ENCODE measurements around the gene RFX4.

Gene RFX4

DNA sequence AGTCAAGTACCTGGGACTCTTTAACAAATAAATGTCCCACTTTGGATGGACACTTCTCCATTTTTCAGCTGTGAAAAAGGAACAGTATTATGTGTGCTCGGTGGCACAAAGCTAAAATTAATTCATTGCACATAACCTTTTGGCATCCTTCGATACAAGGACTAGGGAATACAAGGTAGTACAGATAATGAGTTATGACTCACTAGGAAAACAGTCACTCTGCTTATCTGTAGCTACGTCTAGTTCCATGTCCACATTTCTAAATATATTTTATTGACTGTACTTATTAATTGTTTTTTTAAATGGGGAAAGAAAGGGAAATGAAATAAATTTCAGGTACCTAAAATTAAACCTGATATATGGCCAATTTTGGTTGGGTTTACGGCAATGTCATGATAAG, 156.5 kb downstream of the RFX4 start:
- Histone ChIP-seq H3K27me3 (replicated peaks; ENCODE audit: insufficient read depth, low read length) (no peaks in the 10 kb centered on the region), H4K20me1 (ENCODE audit: insufficient read depth, low read length) (no peaks in the 10 kb centered on the region), H3K27ac (ENCODE audit: low read length) (no peak overlapping the region), H3F3A (ENCODE audit: insufficient read depth, low read length) (no peaks in the 10 kb centered on the region), H3K4me1 (ENCODE audit: low read length) (no peaks in the 10 kb centered on the region), H3K36me3 (replicated peaks; ENCODE audit: insufficient read depth, low read length) (no peaks in the 10 kb centered on the region), H2AFZ (ENCODE audit: low read length) (no peak overlapping the region), H3K4me3 (ENCODE audit: low read length) (no peak overlapping the region), H3K9me2 (replicated peaks; ENCODE audit: insufficient read depth, low read length) (no peaks in the 10 kb centered on the region), H3K9me3 (replicated peaks; ENCODE audit: insufficient read depth, low read length) (no peaks in the 10 kb centered on the region), H3K9ac (ENCODE audit: low read length) (no peak overlapping the region), H3K4me2 (ENCODE audit: low read depth, low read length) (no peak overlapping the region), H3K79me2 (ENCODE audit: low read length) (no peaks in the 10 kb centered on the region)
- DNase-seq = no peak
- TF ChIP-seq EZH2 (optimal IDR thresholded peaks at IDR 0.05; ENCODE audit: low read depth, low read length) = no peak
- TF ChIP-seq EZH2phosphoT487 (IDR thresholded peaks at IDR 0.05; ENCODE audit: low read length) = no peak
- no peak for TF ChIP-seq CTCF (IDR thresholded peaks at IDR 0.05; ENCODE audit: low read length)

DNA sequence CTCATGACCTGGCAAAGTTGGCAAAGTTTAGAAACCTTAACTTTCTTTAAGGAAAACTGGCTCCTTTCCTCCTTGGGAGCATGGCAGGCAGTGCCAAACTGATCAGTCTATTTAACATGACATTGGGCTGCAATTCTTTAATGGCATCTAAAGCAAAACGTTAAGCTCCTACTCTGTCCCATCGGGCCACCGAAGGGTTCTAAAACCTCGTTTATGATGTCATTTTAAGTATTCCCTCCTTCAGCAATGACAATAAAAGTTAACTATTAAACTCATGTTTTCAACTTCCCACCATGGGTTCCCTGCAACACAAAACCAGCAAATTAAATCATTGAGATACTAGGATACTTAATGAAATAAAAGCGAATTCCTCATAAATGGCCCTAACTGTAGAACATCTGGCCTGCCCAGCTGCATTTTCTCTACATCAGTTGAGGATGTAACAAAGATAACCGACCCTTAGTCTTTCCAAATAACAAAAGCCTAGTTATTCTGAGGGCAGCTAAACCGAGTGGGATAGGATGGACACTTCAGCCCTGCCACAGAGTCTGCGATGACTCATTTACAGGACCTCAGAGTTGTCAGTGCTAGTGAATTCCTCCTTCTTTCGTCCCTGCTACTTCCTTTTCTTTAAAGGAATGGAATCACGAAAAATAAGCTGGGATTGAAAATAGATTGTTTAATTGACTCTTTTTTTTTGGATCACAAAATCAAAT, 157.2 kb downstream of the RFX4 start:
- H3K4me1 ChIP-seq (ENCODE audit: low read length) = no peaks in the 10 kb centered on the region
- H3K9me3 ChIP-seq (replicated peaks; ENCODE audit: insufficient read depth, low read length) = no peaks in the 10 kb centered on the region
- H3K36me3 ChIP-seq (replicated peaks; ENCODE audit: insufficient read depth, low read length) = no peaks in the 10 kb centered on the region
- H3F3A ChIP-seq (ENCODE audit: insufficient read depth, low read length) = no peaks in the 10 kb centered on the region
- no peaks in the 10 kb centered on the region for H4K20me1 ChIP-seq (ENCODE audit: insufficient read depth, low read length)
- H2AFZ ChIP-seq (ENCODE audit: low read length) = no peak overlapping the region
- H3K27me3 ChIP-seq (replicated peaks; ENCODE audit: insufficient read depth, low read length) = no peaks in the 10 kb centered on the region
- no peak overlapping the region for H3K4me2 ChIP-seq (ENCODE audit: low read depth, low read length)
- no peaks in the 10 kb centered on the region for H3K79me2 ChIP-seq (ENCODE audit: low read length)
- H3K9ac ChIP-seq (ENCODE audit: low read length) = no peak overlapping the region
- no peaks in the 10 kb centered on the region for H3K9me2 ChIP-seq (replicated peaks; ENCODE audit: insufficient read depth, low read length)
- no peak overlapping the region for H3K27ac ChIP-seq (ENCODE audit: low read length)
- H3K4me3 ChIP-seq (ENCODE audit: low read length) = no peak overlapping the region
- no peak for DNase-seq
- TF ChIP-seq EZH2phosphoT487 (IDR thresholded peaks at IDR 0.05; ENCODE audit: low read length) (no peak), EZH2 (optimal IDR thresholded peaks at IDR 0.05; ENCODE audit: low read depth, low read length) (no peak), CTCF (IDR thresholded peaks at IDR 0.05; ENCODE audit: low read length) (no peak)

DNA sequence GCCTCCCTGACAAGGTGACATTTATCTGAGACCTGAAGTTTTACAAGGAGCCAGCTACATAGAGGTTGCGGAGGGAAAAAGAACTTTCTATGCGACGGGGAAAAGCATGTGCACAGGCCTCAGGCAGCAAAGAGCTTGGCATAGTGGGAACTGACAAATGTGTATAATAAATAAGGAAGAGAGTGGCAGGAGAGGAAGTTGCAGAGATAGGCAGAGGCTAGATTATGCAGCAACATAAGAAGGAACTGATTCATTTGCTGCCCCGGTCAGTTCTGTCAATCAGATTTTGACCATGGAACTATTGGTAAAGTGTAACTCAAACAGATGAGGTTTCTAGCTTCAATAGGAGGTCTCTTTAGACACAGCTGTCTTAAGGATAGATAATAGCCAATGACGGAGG, 158.0 kb downstream of the RFX4 start:
- TF ChIP-seq EZH2 (optimal IDR thresholded peaks at IDR 0.05; ENCODE audit: low read depth, low read length) = no peak
- TF ChIP-seq EZH2phosphoT487 (IDR thresholded peaks at IDR 0.05; ENCODE audit: low read length) = no peak
- TF ChIP-seq CTCF (IDR thresholded peaks at IDR 0.05; ENCODE audit: low read length) = no peak
- no peaks in the 10 kb centered on the region for H3K9me3 ChIP-seq (replicated peaks; ENCODE audit: insufficient read depth, low read length)
- H3K9me2 ChIP-seq (replicated peaks; ENCODE audit: insufficient read depth, low read length) = no peaks in the 10 kb centered on the region
- H3K27me3 ChIP-seq (replicated peaks; ENCODE audit: insufficient read depth, low read length) = no peaks in the 10 kb centered on the region
- H3K4me1 ChIP-seq (ENCODE audit: low read length) = no peaks in the 10 kb centered on the region
- H3K36me3 ChIP-seq (replicated peaks; ENCODE audit: insufficient read depth, low read length) = no peaks in the 10 kb centered on the region
- H4K20me1 ChIP-seq (ENCODE audit: insufficient read depth, low read length) = no peaks in the 10 kb centered on the region
- H3K79me2 ChIP-seq (ENCODE audit: low read length) = no peaks in the 10 kb centered on the region
- H3F3A ChIP-seq (ENCODE audit: insufficient read depth, low read length) = no peaks in the 10 kb centered on the region
- H3K27ac ChIP-seq (ENCODE audit: low read length) = no peak overlapping the region
- H2AFZ ChIP-seq (ENCODE audit: low read length) = no peak overlapping the region
- H3K4me2 ChIP-seq (ENCODE audit: low read depth, low read length) = no peak overlapping the region
- no peak for DNase-seq
- no peak overlapping the region for H3K4me3 ChIP-seq (ENCODE audit: low read length)
- H3K9ac ChIP-seq (ENCODE audit: low read length) = no peak overlapping the region

Data from MM.1S (cell line).